H1 (cell line): Measurements from ENCODE around the gene MAOA. TPM values are rescaled to one million over a fixed set of nuclear protein-coding genes. Genes with fewer than 3 reads are reported as not detected.

Experiments
- CTCF ChIA-PET: fragments of 300-600 bp; sonication (Branson Sonifier 250); formaldehyde crosslinking; loops from one replicate; lab custom pipeline; 2021; ENCODE audit not compliant: partially characterized antibody; lab: Charles Lee
- POLR2A ChIA-PET: fragments of 300-600 bp; sonication (Branson Sonifier 250); formaldehyde crosslinking; loops from one replicate; lab custom pipeline; 2021; ENCODE audit warnings: inconsistent platforms; ENCODE audit not compliant: partially characterized antibody; lab: Charles Lee
- DNase-seq, 2 experiments: peaks; one replicate each; pipeline versions ENCODE4 v3.0.0 to v3.0.0-alpha.2; 2010 to 2022; ENCODE audit warnings: low spot score in 2 of 2, low read depth in 1 of 2, mixed read lengths in 1 of 2
- FAIRE-seq: peaks from 2 replicates; lab custom pipeline; 2011; peaks lifted over from hg19 to GRCh38; lab: Jason Lieb, UNC
- H2AFZ ChIP-seq: 2 replicates; pipeline ENCODE4 v1.8.1; 2012; ENCODE audit warnings: low read length, inconsistent platforms
- H2AK5ac ChIP-seq: 2 replicates; pipeline ENCODE4 v1.6.1; 2013; ENCODE audit warnings: low read depth, low read length
- H2BK120ac ChIP-seq: replicated peaks from 2 replicates; pipeline ENCODE3; 2013; ENCODE audit warnings: low read depth, low read length, inconsistent platforms
- H2BK12ac ChIP-seq: 2 replicates; pipeline ENCODE4 v1.6.1; 2013; ENCODE audit warnings: low read depth, low read length
- H2BK15ac ChIP-seq: 2 replicates; pipeline ENCODE4 v1.6.1; 2013; ENCODE audit warnings: low read length
- H2BK20ac ChIP-seq: 2 replicates; pipeline ENCODE4 v1.6.1; 2013; ENCODE audit warnings: low read length
- H2BK5ac ChIP-seq: 2 replicates; pipeline ENCODE4 v1.6.1; 2013; ENCODE audit warnings: low read depth, low read length
- H3K14ac ChIP-seq: 2 replicates; pipeline ENCODE4 v1.6.1; 2013; ENCODE audit warnings: inconsistent platforms; ENCODE audit not compliant: insufficient read length
- H3K18ac ChIP-seq: 2 replicates; pipeline ENCODE4 v1.6.1; 2013; ENCODE audit warnings: low read length; ENCODE audit errors: extremely low read depth
- H3K23ac ChIP-seq: 2 replicates; pipeline ENCODE4 v1.6.1; 2013; ENCODE audit warnings: inconsistent platforms; ENCODE audit not compliant: insufficient read length
- H3K23me2 ChIP-seq: 2 replicates; pipeline ENCODE4 v1.6.1; 2013; ENCODE audit warnings: low read depth, low read length
- H3K27ac ChIP-seq: 2 replicates; pipeline ENCODE4 v1.6.1; 2011; ENCODE audit warnings: low read depth, low read length, inconsistent platforms
- H3K27me3 ChIP-seq, 4 experiments: replicated peaks in 1 of 4; 1 replicate in 1 of 4; 2 replicates in 3 of 4; pipeline versions ENCODE4 v1.6.1 to v1.8.1; 2011 to 2013; ENCODE audit warnings: low read length in 3 of 4, mild to moderate bottlenecking in 3 of 4, inconsistent platforms in 2 of 4, mixed read lengths in 2 of 4, moderate library complexity in 1 of 4; ENCODE audit not compliant: control insufficient read depth in 3 of 4, insufficient read depth in 3 of 4; ENCODE audit errors: extremely low read depth in 1 of 4
- H3K36me3 ChIP-seq, 4 experiments: 2 replicates each; pipeline versions ENCODE4 v1.6.1 to v1.8.1; 2011 to 2013; ENCODE audit warnings: mild to moderate bottlenecking in 4 of 4, low read length in 3 of 4, moderate library complexity in 2 of 4, control low read depth in 1 of 4, inconsistent platforms in 1 of 4; ENCODE audit not compliant: insufficient read depth in 4 of 4, control insufficient read depth in 2 of 4
- H3K4ac ChIP-seq: replicated peaks from 2 replicates; pipeline ENCODE3; 2013; ENCODE audit warnings: low read length, low read depth, mixed read lengths, inconsistent platforms; ENCODE audit not compliant: insufficient read length
- H3K4me1 ChIP-seq, 4 experiments: replicated peaks in 1 of 4; 1 replicate in 1 of 4; 2 replicates in 3 of 4; pipeline versions ENCODE4 v1.6.1 to v1.8.1; 2011 to 2013; ENCODE audit warnings: low read length in 3 of 4, inconsistent platforms in 2 of 4, mixed read lengths in 1 of 4; ENCODE audit not compliant: insufficient read depth in 4 of 4, control insufficient read depth in 3 of 4
- H3K4me2 ChIP-seq, 2 experiments: 2 replicates each; pipeline versions ENCODE4 v1.6.1 to v1.8.1; 2011 to 2013; ENCODE audit warnings: low read depth in 2 of 2, low read length in 2 of 2, control low read depth in 1 of 2, inconsistent platforms in 1 of 2, mild to moderate bottlenecking in 1 of 2; ENCODE audit not compliant: insufficient read depth in 1 of 2
- H3K4me3 ChIP-seq, 4 experiments: fragments of 200-600, 300-600 bp in 1 of 4; sonication (generic), shearing (Covaris generic), sonication (Bioruptor Twin) in 1 of 4; 2 replicates each; pipeline versions ENCODE4 v1.5.1 to v1.8.1; 2011 to 2016; ENCODE audit warnings: low read length in 4 of 4, low read depth in 3 of 4, control low read depth in 2 of 4, inconsistent platforms in 2 of 4, mild to moderate bottlenecking in 2 of 4, mixed read lengths in 1 of 4, moderate library complexity in 1 of 4; ENCODE audit not compliant: insufficient read depth in 2 of 4; ENCODE audit errors: extremely low read depth in 1 of 4
- H3K56ac ChIP-seq: replicated peaks from 2 replicates; pipeline ENCODE3; 2013; ENCODE audit warnings: low read depth, mild to moderate bottlenecking, mixed read lengths, low read length, inconsistent platforms; ENCODE audit not compliant: insufficient read length
- H3K79me1 ChIP-seq: 2 replicates; pipeline ENCODE4 v1.6.1; 2013; ENCODE audit warnings: low read depth, low read length, control low read depth
- H3K79me2 ChIP-seq, 2 experiments: 2 replicates each; pipeline versions ENCODE4 v1.6.1 to v1.8.1; 2012 to 2013; ENCODE audit warnings: low read length in 2 of 2, mild to moderate bottlenecking in 2 of 2, inconsistent platforms in 1 of 2; ENCODE audit not compliant: insufficient read depth in 2 of 2, control insufficient read depth in 1 of 2
- H3K9ac ChIP-seq, 4 experiments: replicated peaks in 1 of 4; 1 replicate in 1 of 4; 2 replicates in 3 of 4; pipeline versions ENCODE4 v1.6.1 to v1.8.1; 2011 to 2013; ENCODE audit warnings: low read depth in 3 of 4, low read length in 3 of 4, control low read depth in 2 of 4, mild to moderate bottlenecking in 2 of 4, moderate library complexity in 2 of 4, inconsistent platforms in 1 of 4; ENCODE audit errors: extremely low read depth in 1 of 4
- H3K9me3 ChIP-seq, 2 experiments: 2 replicates each; pipeline versions ENCODE4 v1.6.1 to v1.8.1; 2012 to 2013; ENCODE audit warnings: mild to moderate bottlenecking in 2 of 2, moderate library complexity in 2 of 2, control low read depth in 1 of 2, inconsistent platforms in 1 of 2, low read depth in 1 of 2, low read length in 1 of 2, mixed read lengths in 1 of 2; ENCODE audit not compliant: insufficient read depth in 2 of 2
- H4K20me1 ChIP-seq, 2 experiments: replicated peaks in 1 of 2; 2 replicates each; pipeline versions ENCODE3 to v1.8.1; 2011 to 2013; ENCODE audit warnings: inconsistent platforms in 2 of 2, low read length in 2 of 2, mild to moderate bottlenecking in 1 of 2; ENCODE audit not compliant: insufficient read depth in 2 of 2, control insufficient read depth in 1 of 2
- H4K5ac ChIP-seq: 2 replicates; pipeline ENCODE4 v1.6.1; 2013; ENCODE audit warnings: low read length, low read depth, mixed read lengths, inconsistent platforms; ENCODE audit not compliant: insufficient read length
- H4K8ac ChIP-seq: 2 replicates; pipeline ENCODE4 v1.8.0; 2013; ENCODE audit warnings: mild to moderate bottlenecking, moderate library complexity, low read length, inconsistent platforms; ENCODE audit not compliant: insufficient read depth; ENCODE audit errors: extremely low read depth
- H4K91ac ChIP-seq: replicated peaks from 2 replicates; pipeline ENCODE3; 2013; ENCODE audit warnings: low read length, mixed read lengths, inconsistent platforms; ENCODE audit not compliant: insufficient read length
- CBX8 ChIP-seq: fragments of 300-800, 300-1000 bp; sonication (generic); IDR thresholded peaks from 2 replicates; pipeline ENCODE4 v1.7.1; 2016; ENCODE audit warnings: low read depth, low read length, borderline replicate concordance
- EGR1 ChIP-seq: IDR thresholded peaks from 2 replicates; pipeline ENCODE4 v1.6.1; 2011; ENCODE audit warnings: low read depth, low read length, borderline replicate concordance
- EP300 ChIP-seq, 2 experiments: IDR thresholded peaks; 1 replicate in 1 of 2; 2 replicates in 1 of 2; pipeline ENCODE4 v1.6.1; 2011 to 2012; ENCODE audit warnings: low read depth in 2 of 2, low read length in 2 of 2, mild to moderate bottlenecking in 2 of 2, borderline replicate concordance in 1 of 2, inconsistent platforms in 1 of 2, moderate library complexity in 1 of 2
- JUND ChIP-seq: IDR thresholded peaks from 2 replicates; pipeline ENCODE4 v1.6.1; 2011; ENCODE audit warnings: mild to moderate bottlenecking, improper control_type of control experiment, low read length
- RBBP5 ChIP-seq: IDR thresholded peaks from 2 replicates; pipeline ENCODE4 v1.7.1; 2012; ENCODE audit warnings: low read depth, mild to moderate bottlenecking, inconsistent platforms, low read length, moderate library complexity, borderline replicate concordance
- TBP ChIP-seq: IDR thresholded peaks from 2 replicates; pipeline ENCODE4 v1.6.1; 2011; ENCODE audit warnings: low read depth, low read length, improper control_type of control experiment
- WGBS, 2 experiments: shearing (Covaris generic) in 1 of 2; methylation state at CpG; one replicate each; pipeline versions ENCODE4 v1.1.6 to v1.1.7; 2013 to 2015; ENCODE audit warnings: low lambda C conversion rate in 2 of 2, mixed read lengths in 2 of 2, inconsistent platforms in 1 of 2, low coverage in 1 of 2, missing lambda C conversion rate in 1 of 2; ENCODE audit not compliant: insufficient replicate concordance in 2 of 2, insufficient coverage in 1 of 2, insufficient read length in 1 of 2; ENCODE audit errors: extremely low coverage in 1 of 2, missing lambda C conversion rate in 1 of 2; 5-methylcytosine and 5-hydroxymethylcytosine counted together
- polyA plus RNA-seq, 7 experiments: library from polyadenylated mRNA; depleted of rRNA in 3 of 7; stranded (reverse) in 5 of 7; unstranded in 2 of 7; fragments of >200 nt in 5 of 7; fragments of 200-250 nt in 2 of 7; gene quantifications; 1 replicate in 5 of 7; 2 replicates in 1 of 7; 4 replicates in 1 of 7; pipeline versions ENCODE4 v1.2.1 to v1.2.3, GENCODE V29; 2011 to 2013; ENCODE audit warnings: missing spikeins in 2 of 7, mixed read lengths in 2 of 7
- total RNA-seq: library from RNA; stranded (reverse); fragmentation: NEBNext Ultra II Directional; extraction: Animal tissue kit (Norgen Biotek cat#: 25700); gene quantifications from 2 replicates; pipeline ENCODE4 v1.2.1, GENCODE V29; 2021

Gene MAOA
- total and polyA plus RNA-seq, 2 of the 8 experiments (the other 6 are each of a cell fraction or from before 2014, with no cell fraction given): 2.6 to 8.2 TPM

DNA sequence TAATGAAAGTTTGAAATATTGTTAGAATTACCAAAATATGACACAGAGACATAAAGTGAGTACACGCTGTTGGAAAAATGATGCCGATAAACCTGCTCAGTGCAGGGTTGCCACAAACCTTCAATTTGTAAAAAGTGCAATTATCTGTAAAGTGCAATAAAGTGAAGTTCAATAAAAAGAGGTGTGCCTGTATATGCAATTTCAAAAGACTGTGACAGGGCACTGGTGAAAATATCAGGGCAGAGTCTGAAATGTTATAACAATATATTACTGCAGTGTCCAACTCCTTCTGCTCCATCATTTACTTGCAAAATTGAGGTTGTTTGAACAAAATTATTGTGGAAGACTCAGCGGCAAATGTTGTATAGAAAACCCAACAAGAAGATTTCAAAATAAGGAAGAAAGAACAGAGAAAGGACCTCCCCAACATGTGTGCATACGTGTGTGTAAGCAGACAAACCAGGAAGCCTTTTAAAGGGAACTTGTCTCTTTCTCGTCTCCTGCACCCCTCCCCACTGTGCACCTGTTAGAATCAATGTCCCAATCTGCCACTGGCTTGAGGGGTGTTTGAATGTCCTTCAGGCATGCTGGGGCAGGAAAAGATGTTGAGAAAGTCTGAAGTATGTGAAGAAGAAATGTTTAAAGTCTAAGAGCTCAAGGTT, 130.0 kb downstream of the MAOA start:
- no peak overlapping the region for H3K4me2 ChIP-seq
- no peak overlapping the region for H3K56ac ChIP-seq
- H4K91ac ChIP-seq: no peak overlapping the region
- H3K27me3 ChIP-seq: no peaks in the 10 kb centered on the region
- H3K4me1 ChIP-seq: no peaks in the 10 kb centered on the region
- TF ChIP-seq CBX8: no peak
- no peak for TF ChIP-seq TBP
- TF ChIP-seq EGR1: no peak
- no peak for TF ChIP-seq EP300 (IDR thresholded peaks at IDR 0.05; ENCODE audit: borderline replicate concordance in 1 of 2, low read depth in 2 of 2, low read length in 2 of 2)
- TF ChIP-seq RBBP5: no peak
- TF ChIP-seq JUND: no peak
- 95% methylated on average over 4 of the region's 5 CpGs; no CpG with 5 or more reads in 1 of the 2 experiments for WGBS, 2 experiments
- H3K4ac ChIP-seq: no peak overlapping the region
- H4K20me1 ChIP-seq: no peaks in the 10 kb centered on the region
- H2BK15ac ChIP-seq: no peak overlapping the region
- no peak overlapping the region for H3K23ac ChIP-seq
- H2BK5ac ChIP-seq: no peak overlapping the region
- FAIRE-seq (no peak), DNase-seq (no peak)
- H2AK5ac ChIP-seq: no peak overlapping the region
- no peak overlapping the region for H2BK12ac ChIP-seq
- H4K5ac ChIP-seq: no peak overlapping the region
- H3K79me1 ChIP-seq: no peaks in the 10 kb centered on the region
- H3K23me2 ChIP-seq: no peaks in the 10 kb centered on the region
- H3K4me3 ChIP-seq: no peak overlapping the region
- H3K79me2 ChIP-seq: no peaks in the 10 kb centered on the region
- H2BK120ac ChIP-seq: no peak overlapping the region
- no peak overlapping the region for H3K18ac ChIP-seq
- ChIA-PET POLR2A (no interaction called here), CTCF (interaction anchor here (1.0 kb wide), 1 partner anchor 46 kb away, joined by 3 read pairs; no protein-coding TSS in a partner anchor)
- no peak overlapping the region for H2AFZ ChIP-seq
- H3K9me3 ChIP-seq: no peaks in the 10 kb centered on the region
- H3K36me3 ChIP-seq: no peaks in the 10 kb centered on the region
- no peak overlapping the region for H3K27ac ChIP-seq
- H3K9ac ChIP-seq: no peak overlapping the region
- H3K14ac ChIP-seq: no peak overlapping the region
- no peak overlapping the region for H2BK20ac ChIP-seq
- no peak overlapping the region for H4K8ac ChIP-seq
